Fibroblast of lung (primary cell): ENCODE measurements around the gene PPP2R2D. TPM values are rescaled to one million over a fixed set of nuclear protein-coding genes. Genes with fewer than 3 reads are reported as not detected.

Experiments used
- DNase-seq, 2 donors: peaks; one replicate each; pipeline versions ENCODE4 v3.0.0 to v3.0.0-alpha.2; 2010; ENCODE audit warnings: low read depth in 2 of 2
- H2AFZ ChIP-seq: 2 replicates; pipeline ENCODE4 v1.5.1; 2012; ENCODE audit warnings: low read length, control low read depth, inconsistent platforms
- H3K27ac ChIP-seq: 2 replicates; pipeline ENCODE4 v1.5.1; 2011; ENCODE audit warnings: low read length, control low read depth; ENCODE audit not compliant: insufficient read depth
- H3K27me3 ChIP-seq: 2 replicates; pipeline ENCODE4 v1.5.1; 2011; ENCODE audit warnings: mild to moderate bottlenecking, low read length; ENCODE audit not compliant: control insufficient read depth, insufficient read depth
- H3K36me3 ChIP-seq: 2 replicates; pipeline ENCODE4 v1.5.1; 2011; ENCODE audit warnings: low read length; ENCODE audit not compliant: control insufficient read depth, insufficient read depth
- H3K4me1 ChIP-seq: 2 replicates; pipeline ENCODE4 v1.5.1; 2011; ENCODE audit warnings: low read length; ENCODE audit not compliant: control insufficient read depth, insufficient read depth; ENCODE audit errors: extremely low read depth
- H3K4me2 ChIP-seq: 2 replicates; pipeline ENCODE4 v1.5.1; 2011; ENCODE audit warnings: low read length, control low read depth; ENCODE audit not compliant: insufficient read depth; ENCODE audit errors: extremely low read depth
- H3K4me3 ChIP-seq, 4 experiments: fragments of 200-600 bp in 1 of 4; sonication (generic) in 1 of 4; replicated peaks in 1 of 4; 2 replicates each; pipeline ENCODE4 v1.5.1; 2011 to 2016; ENCODE audit warnings: low read length in 4 of 4, low read depth in 3 of 4, mild to moderate bottlenecking in 3 of 4, control low read depth in 2 of 4, inconsistent platforms in 1 of 4, mixed read lengths in 1 of 4; ENCODE audit not compliant: insufficient read depth in 1 of 4; ENCODE audit errors: control extremely low read depth in 1 of 4
- H3K79me2 ChIP-seq: 2 replicates; pipeline ENCODE4 v1.5.1; 2012; ENCODE audit warnings: mild to moderate bottlenecking, low read length, inconsistent platforms; ENCODE audit not compliant: control insufficient read depth, insufficient read depth
- H3K9ac ChIP-seq: 2 replicates; pipeline ENCODE4 v1.5.1; 2011; ENCODE audit warnings: mild to moderate bottlenecking, low read length, control low read depth; ENCODE audit not compliant: insufficient read depth
- H3K9me3 ChIP-seq: 2 replicates; pipeline ENCODE4 v1.5.1; 2012; ENCODE audit warnings: low read depth, low read length; ENCODE audit not compliant: control insufficient read depth, insufficient read depth
- H4K20me1 ChIP-seq: 2 replicates; pipeline ENCODE4 v1.5.1; 2011; ENCODE audit warnings: low read length; ENCODE audit not compliant: control insufficient read depth, insufficient read depth; ENCODE audit errors: extremely low read depth
- CTCF ChIP-seq, 2 donors: IDR thresholded peaks in 1 of 2; conservative IDR thresholded peaks in 1 of 2; 1 replicate in 1 of 2; 2 replicates in 1 of 2; pipeline ENCODE4 v1.5.1; 2011 to 2012; ENCODE audit warnings: low read length in 2 of 2, control low read depth in 1 of 2, inconsistent platforms in 1 of 2, low read depth in 1 of 2, mild to moderate bottlenecking in 1 of 2
- EZH2 ChIP-seq: IDR thresholded peaks from 2 replicates; pipeline ENCODE4 v1.5.1; 2012; ENCODE audit warnings: low read length, control low read depth, mild to moderate bottlenecking; ENCODE audit errors: missing control alignments
- polyA plus RNA-seq, 2 donors: library from polyadenylated mRNA; depleted of rRNA in 1 of 2; stranded (reverse) in 1 of 2; unstranded in 1 of 2; fragments of >200 nt; gene quantifications; 2 replicates each; pipeline ENCODE4 v1.2.1, GENCODE V29; 2011 to 2012; ENCODE audit warnings: missing spikeins in 1 of 2
- total RNA-seq: library from RNA; depleted of rRNA; stranded (reverse); fragments of >200 nt; gene quantifications from 2 replicates; pipeline ENCODE4 v1.2.1, GENCODE V29; 2014

PPP2R2D gene
- total and polyA plus RNA-seq, 2 donors (not counting 1 experiment from before 2014, with no cell fraction given) = 23.3 to 25.4 TPM

GRCh38 chr10:131968949-131969348 lies 68.1 kb downstream of the PPP2R2D start:
- no peak for TF ChIP-seq CTCF (conservative IDR thresholded peaks at IDR 0.05 in 1 of 2, IDR thresholded peaks at IDR 0.05 in 1 of 2; ENCODE audit: low read depth in 1 of 2, low read length in 2 of 2)
- TF ChIP-seq EZH2 = no peak
- Histone ChIP-seq H3K4me2 (no peak overlapping the region), H3K27ac (no peak overlapping the region), H3K9me3 (no peaks in the 10 kb centered on the region), H3K79me2 (peaks cover 22% of the 10 kb centered on the region), H3K4me1 (no peaks in the 10 kb centered on the region), H2AFZ (no peak overlapping the region), H3K36me3 (peaks cover 18% of the 10 kb centered on the region), H3K27me3 (no peaks in the 10 kb centered on the region), H3K9ac (no peak overlapping the region), H4K20me1 (no peaks in the 10 kb centered on the region), H3K4me3 (no peak overlapping the region)
- DNase-seq = no peak

- Histone ChIP-seq H2AFZ (no peak overlapping the region), H3K27me3 (no peaks in the 10 kb centered on the region), H3K4me1 (no peaks in the 10 kb centered on the region), H3K9me3 (no peaks in the 10 kb centered on the region), H3K4me3 (no peak overlapping the region), H3K9ac (no peak overlapping the region), H3K4me2 (no peak overlapping the region), H3K36me3 (peaks cover 18% of the 10 kb centered on the region), H3K79me2 (peaks cover 42% of the 10 kb centered on the region), H4K20me1 (no peaks in the 10 kb centered on the region), H3K27ac (no peak overlapping the region)
- DNase-seq = no peak
- TF ChIP-seq EZH2 = no peak
- no peak for TF ChIP-seq CTCF (conservative IDR thresholded peaks at IDR 0.05 in 1 of 2, IDR thresholded peaks at IDR 0.05 in 1 of 2; ENCODE audit: low read depth in 1 of 2, low read length in 2 of 2)
Observed at GRCh38 chr10:131970946-131971345, 70.1 kb downstream of the PPP2R2D start.

GRCh38 chr10:131971591-131971990 lies 70.8 kb downstream of the PPP2R2D start:
- Histone ChIP-seq H3K4me2 (no peak overlapping the region), H3K36me3 (peaks cover 18% of the 10 kb centered on the region), H3K9ac (no peak overlapping the region), H3K4me1 (no peaks in the 10 kb centered on the region), H4K20me1 (no peaks in the 10 kb centered on the region), H2AFZ (no peak overlapping the region), H3K27me3 (no peaks in the 10 kb centered on the region), H3K4me3 (no peak overlapping the region), H3K27ac (no peak overlapping the region), H3K9me3 (no peaks in the 10 kb centered on the region), H3K79me2 (peaks cover 49% of the 10 kb centered on the region)
- no peak for DNase-seq
- TF ChIP-seq CTCF (conservative IDR thresholded peaks at IDR 0.05 in 1 of 2, IDR thresholded peaks at IDR 0.05 in 1 of 2; ENCODE audit: low read depth in 1 of 2, low read length in 2 of 2) (no peak), EZH2 (no peak)
